ENCODE measurements around the gene SLC22A24. TPM values are rescaled to one million over a fixed set of nuclear protein-coding genes. Genes with fewer than 3 reads are reported as not detected.

The SLC22A24 gene
- total and polyA plus RNA-seq, 2 experiments from 2014 or later: not detected

DNA sequence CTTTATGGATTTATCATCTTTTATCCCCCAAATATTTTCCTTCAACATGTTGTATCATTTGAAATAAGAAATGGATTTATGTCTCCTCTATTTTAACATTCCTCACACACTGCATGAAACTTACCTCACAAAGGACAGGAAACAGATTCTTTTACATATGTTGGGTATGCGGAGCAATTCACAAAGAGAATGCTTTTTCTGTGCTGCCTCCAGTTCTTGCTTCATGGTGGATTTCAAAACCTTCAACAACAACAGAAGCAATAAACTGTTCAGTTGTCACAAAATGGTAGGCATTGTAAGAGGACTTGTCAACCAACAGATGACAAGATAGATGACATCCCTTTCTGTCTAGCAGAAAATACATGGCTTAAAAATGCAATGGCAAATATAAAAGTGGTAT, 36.5 kb upstream of the SLC22A24 start:
- Histone ChIP-seq H3F3A (replicated peaks; ENCODE audit: low read depth) (no peaks in the 10 kb centered on the region), H3K4me3 (peak overlapping the region; percentile 21; the same call in 1 of the 2 replicates), H3K27me3 (ENCODE audit: insufficient read depth) (no peaks in the 10 kb centered on the region), H3K36me3 (ENCODE audit: insufficient read depth) (no peaks in the 10 kb centered on the region), H3K79me2 (replicated peaks; ENCODE audit: insufficient read depth) (no peaks in the 10 kb centered on the region), H3K4me1 (ENCODE audit: insufficient read depth) (peaks cover 31% of the 10 kb centered on the region), H4K20me1 (replicated peaks; ENCODE audit: insufficient read depth) (no peaks in the 10 kb centered on the region), H2AFZ (no peak overlapping the region), H3K27ac (ENCODE audit: low read depth) (peak overlapping the region; percentile 11; the same call in 1 of the 2 replicates), H3K4me2 (peak overlapping the region; percentile 51), H3K9me2 (ENCODE audit: insufficient read depth) (peaks cover 4% of the 10 kb centered on the region; the same call in 1 of the 2 replicates)
- ATAC-seq: peak; percentile 48; the same call in 2 of the 3 replicates
- no peaks in the 10 kb centered on the region for H3K36me3 Mint-ChIP-seq (ENCODE audit: low read depth)
- TF ChIP-seq, protein P1, sequence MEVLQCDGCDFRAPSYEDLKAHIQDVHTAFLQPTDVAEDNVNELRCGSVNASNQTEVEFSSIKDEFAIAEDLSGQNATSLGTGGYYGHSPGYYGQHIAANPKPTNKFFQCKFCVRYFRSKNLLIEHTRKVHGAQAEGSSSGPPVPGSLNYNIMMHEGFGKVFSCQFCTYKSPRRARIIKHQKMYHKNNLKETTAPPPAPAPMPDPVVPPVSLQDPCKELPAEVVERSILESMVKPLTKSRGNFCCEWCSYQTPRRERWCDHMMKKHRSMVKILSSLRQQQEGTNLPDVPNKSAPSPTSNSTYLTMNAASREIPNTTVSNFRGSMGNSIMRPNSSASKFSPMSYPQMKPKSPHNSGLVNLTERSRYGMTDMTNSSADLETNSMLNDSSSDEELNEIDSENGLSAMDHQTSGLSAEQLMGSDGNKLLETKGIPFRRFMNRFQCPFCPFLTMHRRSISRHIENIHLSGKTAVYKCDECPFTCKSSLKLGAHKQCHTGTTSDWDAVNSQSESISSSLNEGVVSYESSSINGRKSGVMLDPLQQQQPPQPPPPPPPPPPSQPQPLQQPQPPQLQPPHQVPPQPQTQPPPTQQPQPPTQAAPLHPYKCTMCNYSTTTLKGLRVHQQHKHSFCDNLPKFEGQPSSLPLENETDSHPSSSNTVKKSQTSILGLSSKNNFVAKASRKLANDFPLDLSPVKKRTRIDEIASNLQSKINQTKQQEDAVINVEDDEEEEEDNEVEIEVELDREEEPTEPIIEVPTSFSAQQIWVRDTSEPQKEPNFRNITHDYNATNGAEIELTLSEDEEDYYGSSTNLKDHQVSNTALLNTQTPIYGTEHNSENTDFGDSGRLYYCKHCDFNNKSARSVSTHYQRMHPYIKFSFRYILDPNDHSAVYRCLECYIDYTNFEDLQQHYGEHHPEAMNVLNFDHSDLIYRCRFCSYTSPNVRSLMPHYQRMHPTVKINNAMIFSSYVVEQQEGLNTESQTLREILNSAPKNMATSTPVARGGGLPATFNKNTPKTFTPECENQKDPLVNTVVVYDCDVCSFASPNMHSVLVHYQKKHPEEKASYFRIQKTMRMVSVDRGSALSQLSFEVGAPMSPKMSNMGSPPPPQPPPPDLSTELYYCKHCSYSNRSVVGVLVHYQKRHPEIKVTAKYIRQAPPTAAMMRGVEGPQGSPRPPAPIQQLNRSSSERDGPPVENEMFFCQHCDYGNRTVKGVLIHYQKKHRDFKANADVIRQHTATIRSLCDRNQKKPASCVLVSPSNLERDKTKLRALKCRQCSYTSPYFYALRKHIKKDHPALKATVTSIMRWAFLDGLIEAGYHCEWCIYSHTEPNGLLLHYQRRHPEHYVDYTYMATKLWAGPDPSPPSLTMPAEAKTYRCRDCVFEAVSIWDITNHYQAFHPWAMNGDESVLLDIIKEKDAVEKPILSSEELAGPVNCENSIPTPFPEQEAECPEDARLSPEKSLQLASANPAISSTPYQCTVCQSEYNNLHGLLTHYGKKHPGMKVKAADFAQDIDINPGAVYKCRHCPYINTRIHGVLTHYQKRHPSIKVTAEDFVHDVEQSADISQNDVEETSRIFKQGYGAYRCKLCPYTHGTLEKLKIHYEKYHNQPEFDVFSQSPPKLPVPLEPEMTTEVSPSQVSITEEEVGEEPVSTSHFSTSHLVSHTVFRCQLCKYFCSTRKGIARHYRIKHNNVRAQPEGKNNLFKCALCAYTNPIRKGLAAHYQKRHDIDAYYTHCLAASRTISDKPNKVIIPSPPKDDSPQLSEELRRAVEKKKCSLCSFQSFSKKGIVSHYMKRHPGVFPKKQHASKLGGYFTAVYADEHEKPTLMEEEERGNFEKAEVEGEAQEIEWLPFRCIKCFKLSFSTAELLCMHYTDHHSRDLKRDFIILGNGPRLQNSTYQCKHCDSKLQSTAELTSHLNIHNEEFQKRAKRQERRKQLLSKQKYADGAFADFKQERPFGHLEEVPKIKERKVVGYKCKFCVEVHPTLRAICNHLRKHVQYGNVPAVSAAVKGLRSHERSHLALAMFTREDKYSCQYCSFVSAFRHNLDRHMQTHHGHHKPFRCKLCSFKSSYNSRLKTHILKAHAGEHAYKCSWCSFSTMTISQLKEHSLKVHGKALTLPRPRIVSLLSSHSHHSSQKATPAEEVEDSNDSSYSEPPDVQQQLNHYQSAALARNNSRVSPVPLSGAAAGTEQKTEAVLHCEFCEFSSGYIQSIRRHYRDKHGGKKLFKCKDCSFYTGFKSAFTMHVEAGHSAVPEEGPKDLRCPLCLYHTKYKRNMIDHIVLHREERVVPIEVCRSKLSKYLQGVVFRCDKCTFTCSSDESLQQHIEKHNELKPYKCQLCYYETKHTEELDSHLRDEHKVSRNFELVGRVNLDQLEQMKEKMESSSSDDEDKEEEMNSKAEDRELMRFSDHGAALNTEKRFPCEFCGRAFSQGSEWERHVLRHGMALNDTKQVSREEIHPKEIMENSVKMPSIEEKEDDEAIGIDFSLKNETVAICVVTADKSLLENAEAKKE (CRISPR knock-in tag; IDR thresholded peaks at IDR 0.05): peak; percentile 19; the same call in 1 of the 2 replicates
- TF ChIP-seq, protein P2, sequence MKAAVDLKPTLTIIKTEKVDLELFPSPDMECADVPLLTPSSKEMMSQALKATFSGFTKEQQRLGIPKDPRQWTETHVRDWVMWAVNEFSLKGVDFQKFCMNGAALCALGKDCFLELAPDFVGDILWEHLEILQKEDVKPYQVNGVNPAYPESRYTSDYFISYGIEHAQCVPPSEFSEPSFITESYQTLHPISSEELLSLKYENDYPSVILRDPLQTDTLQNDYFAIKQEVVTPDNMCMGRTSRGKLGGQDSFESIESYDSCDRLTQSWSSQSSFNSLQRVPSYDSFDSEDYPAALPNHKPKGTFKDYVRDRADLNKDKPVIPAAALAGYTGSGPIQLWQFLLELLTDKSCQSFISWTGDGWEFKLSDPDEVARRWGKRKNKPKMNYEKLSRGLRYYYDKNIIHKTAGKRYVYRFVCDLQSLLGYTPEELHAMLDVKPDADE (IDR thresholded peaks at IDR 0.05): no peak; the same call in 1 of the 2 replicates
- peak overlapping the region; percentile 80 for H3K27ac Mint-ChIP-seq
- no peaks in the 10 kb centered on the region for H3K9me3 Mint-ChIP-seq
- H3K4me3 Mint-ChIP-seq: peak overlapping the region; percentile 8
- peak; percentile 25 for DNase-seq (ENCODE audit: low spot score)
- no peaks in the 10 kb centered on the region for H3K27me3 Mint-ChIP-seq (ENCODE audit: insufficient read depth, low read depth, poor library complexity)
- H3K4me1 Mint-ChIP-seq: peaks cover 32% of the 10 kb centered on the region

DNA sequence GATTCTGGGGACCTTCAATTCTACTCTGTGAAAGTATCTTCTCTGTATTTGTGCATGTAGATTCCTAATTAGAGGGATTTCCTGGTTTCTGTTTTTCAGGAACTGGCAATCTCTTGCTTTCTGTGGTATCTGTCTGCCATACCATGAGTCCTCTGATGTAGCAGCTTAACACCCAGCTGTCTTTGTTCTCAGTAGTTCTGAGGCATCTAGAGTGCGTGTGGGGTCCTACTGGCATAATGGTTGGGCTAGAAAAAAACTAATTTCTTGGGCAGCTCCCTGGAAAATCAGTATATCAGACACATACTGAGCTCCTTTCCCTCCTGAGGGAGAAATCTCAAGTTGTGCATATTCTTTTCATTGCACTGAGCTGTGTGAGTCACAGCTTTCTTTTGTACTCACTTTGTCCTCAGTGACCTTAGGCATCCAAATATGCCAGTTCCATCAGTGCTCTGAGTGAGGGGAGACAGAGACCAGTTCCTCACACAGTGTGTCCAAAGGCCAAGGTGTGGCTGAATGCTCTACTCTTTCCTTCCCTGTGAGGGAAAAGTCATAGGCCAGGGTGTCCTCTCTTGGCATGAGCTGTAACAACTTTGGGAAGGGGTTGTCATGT, 35.5 kb upstream of the SLC22A24 start:
- H3K27me3 ChIP-seq (ENCODE audit: insufficient read depth): no peaks in the 10 kb centered on the region
- H3K27ac ChIP-seq (ENCODE audit: low read depth): peak overlapping the region; percentile 70; the same call in 1 of the 2 replicates
- H4K20me1 ChIP-seq (replicated peaks; ENCODE audit: insufficient read depth): no peaks in the 10 kb centered on the region
- no peaks in the 10 kb centered on the region for H3K79me2 ChIP-seq (replicated peaks; ENCODE audit: insufficient read depth)
- no peak overlapping the region for H3K4me3 ChIP-seq
- H3K27ac Mint-ChIP-seq: peak overlapping the region; percentile 80
- H3K4me3 Mint-ChIP-seq: no peak overlapping the region
- ATAC-seq: peak; percentile 68
- H3K36me3 Mint-ChIP-seq (ENCODE audit: low read depth): no peaks in the 10 kb centered on the region
- no peaks in the 10 kb centered on the region for H3K9me3 Mint-ChIP-seq
- peak overlapping the region; percentile 83 for H2AFZ ChIP-seq
- peaks cover 32% of the 10 kb centered on the region for H3K4me1 Mint-ChIP-seq
- H3K36me3 ChIP-seq (ENCODE audit: insufficient read depth): no peaks in the 10 kb centered on the region
- DNase-seq (ENCODE audit: low spot score): peak; percentile 18
- peaks cover 4% of the 10 kb centered on the region; the same call in 1 of the 2 replicates for H3K9me2 ChIP-seq (ENCODE audit: insufficient read depth)
- H3F3A ChIP-seq (replicated peaks; ENCODE audit: low read depth): no peaks in the 10 kb centered on the region
- no peaks in the 10 kb centered on the region for H3K27me3 Mint-ChIP-seq (ENCODE audit: insufficient read depth, low read depth, poor library complexity)
- H3K4me2 ChIP-seq: peak overlapping the region; percentile 51
- peaks cover 31% of the 10 kb centered on the region for H3K4me1 ChIP-seq (ENCODE audit: insufficient read depth)
- no peak for TF ChIP-seq EZH2phosphoT487 (IDR thresholded peaks at IDR 0.05; ENCODE audit: unreplicated experiment)
- no peak for TF ChIP-seq JUNB (IDR thresholded peaks at IDR 0.05; ENCODE audit: unreplicated experiment)
- TF ChIP-seq REST (IDR thresholded peaks at IDR 0.05; ENCODE audit: unreplicated experiment): no peak
- no peak for TF ChIP-seq EZH2 (IDR thresholded peaks at IDR 0.05; ENCODE audit: low read depth, unreplicated experiment)
- no peak for TF ChIP-seq NANOG (IDR thresholded peaks at IDR 0.05; ENCODE audit: borderline replicate concordance)
- no peak for TF ChIP-seq POLR2AphosphoS5 (IDR thresholded peaks at IDR 0.05; ENCODE audit: low read depth)
- TF ChIP-seq CREB1 (CRISPR knock-in tag; IDR thresholded peaks at IDR 0.05; ENCODE audit: low read depth): no peak
- TF ChIP-seq STAT1 (IDR thresholded peaks at IDR 0.05; ENCODE audit: unreplicated experiment): no peak

Measured in GM23338 (cell line).